Trophoblast cell (in vitro differentiated cells and primary cell): ENCODE results near the gene MRI1.

Experiments
- DNase-seq, 2 donors: peaks; one replicate each; pipeline ENCODE4 v3.0.0-alpha.2; 2016
- H2AFZ ChIP-seq: 2 replicates; pipeline ENCODE4 v1.6.1; 2013; ENCODE audit warnings: low read length, moderate library complexity, mild to moderate bottlenecking; ENCODE audit not compliant: insufficient read depth, poor library complexity
- H2AK5ac ChIP-seq: 2 replicates; pipeline ENCODE4 v1.6.1; 2013; ENCODE audit warnings: mild to moderate bottlenecking, low read length
- H2BK120ac ChIP-seq: 2 replicates; pipeline ENCODE4 v1.6.1; 2013; ENCODE audit warnings: low read length, mild to moderate bottlenecking, moderate library complexity; ENCODE audit not compliant: insufficient read depth, poor library complexity
- H2BK12ac ChIP-seq: 2 replicates; pipeline ENCODE4 v1.6.1; 2013; ENCODE audit warnings: mild to moderate bottlenecking, low read length, moderate library complexity
- H2BK5ac ChIP-seq: 2 replicates; pipeline ENCODE4 v1.6.1; 2013; ENCODE audit warnings: low read length, low read depth, moderate library complexity, mild to moderate bottlenecking; ENCODE audit not compliant: poor library complexity
- H3K14ac ChIP-seq: 2 replicates; pipeline ENCODE4 v1.6.1; 2013; ENCODE audit warnings: mild to moderate bottlenecking, low read length
- H3K18ac ChIP-seq: 2 replicates; pipeline ENCODE4 v1.6.1; 2013; ENCODE audit warnings: mild to moderate bottlenecking, low read length
- H3K23ac ChIP-seq: 2 replicates; pipeline ENCODE4 v1.6.1; 2013; ENCODE audit warnings: low read length
- H3K27ac ChIP-seq: 2 replicates; pipeline ENCODE4 v1.5.1; 2013; ENCODE audit warnings: low read depth, mild to moderate bottlenecking, inconsistent platforms, low read length, moderate library complexity
- H3K27me3 ChIP-seq: 2 replicates; pipeline ENCODE4 v1.6.1; 2013; ENCODE audit warnings: inconsistent platforms, mild to moderate bottlenecking, low read length, moderate library complexity; ENCODE audit not compliant: insufficient read depth
- H3K36me3 ChIP-seq, 2 experiments: 1 replicate in 1 of 2; 2 replicates in 1 of 2; pipeline ENCODE4 v1.6.1; 2013; ENCODE audit warnings: low read length in 2 of 2, mild to moderate bottlenecking in 2 of 2, moderate library complexity in 1 of 2; ENCODE audit not compliant: insufficient read depth in 2 of 2, control insufficient read depth in 1 of 2
- H3K4ac ChIP-seq: 2 replicates; pipeline ENCODE4 v1.6.1; 2013; ENCODE audit warnings: low read depth, mild to moderate bottlenecking, low read length, moderate library complexity
- H3K4me1 ChIP-seq, 2 experiments: 1 replicate in 1 of 2; 2 replicates in 1 of 2; pipeline ENCODE4 v1.6.1; 2013; ENCODE audit warnings: low read length in 2 of 2, mild to moderate bottlenecking in 2 of 2, moderate library complexity in 1 of 2; ENCODE audit not compliant: insufficient read depth in 2 of 2, control insufficient read depth in 1 of 2
- H3K4me2 ChIP-seq: 2 replicates; pipeline ENCODE4 v1.6.1; 2013; ENCODE audit warnings: inconsistent platforms, mild to moderate bottlenecking, low read length, moderate library complexity
- H3K4me3 ChIP-seq: 2 replicates; pipeline ENCODE4 v1.5.1; 2013; ENCODE audit warnings: mild to moderate bottlenecking, low read depth, low read length, inconsistent platforms
- H3K79me1 ChIP-seq: one replicate; pipeline ENCODE4 v1.6.1; 2013; ENCODE audit warnings: low read length
- H3K79me2 ChIP-seq: 2 replicates; pipeline ENCODE4 v1.6.1; 2013; ENCODE audit warnings: low read length, mild to moderate bottlenecking; ENCODE audit not compliant: control insufficient read depth, insufficient read depth, poor library complexity
- H3K9ac ChIP-seq: 2 replicates; pipeline ENCODE4 v1.6.1; 2013; ENCODE audit warnings: mild to moderate bottlenecking, low read length
- H3K9me3 ChIP-seq: 2 replicates; pipeline ENCODE4 v1.6.1; 2013; ENCODE audit warnings: low read depth, mild to moderate bottlenecking, control low read depth, inconsistent platforms, low read length; ENCODE audit not compliant: insufficient read depth
- H4K12ac ChIP-seq: 2 replicates; pipeline ENCODE4 v1.6.1; 2013; ENCODE audit warnings: low read depth, mild to moderate bottlenecking, low read length, moderate library complexity
- H4K8ac ChIP-seq: 2 replicates; pipeline ENCODE4 v1.6.1; 2013; ENCODE audit warnings: low read depth, mild to moderate bottlenecking, low read length, moderate library complexity
- H4K91ac ChIP-seq: one replicate; pipeline ENCODE4 v1.6.1; 2013; ENCODE audit warnings: low read depth, mild to moderate bottlenecking, low read length, moderate library complexity
- WGBS: extraction: QIAGEN DNeasy Blood & Tissue Kit; methylation state at CpG from one replicate; pipeline ENCODE4 v1.1.7; 2013; ENCODE audit warnings: missing lambda C conversion rate; ENCODE audit not compliant: insufficient read length, insufficient coverage; ENCODE audit errors: extremely low coverage; 5-methylcytosine and 5-hydroxymethylcytosine counted together

Gene MRI1

DNA sequence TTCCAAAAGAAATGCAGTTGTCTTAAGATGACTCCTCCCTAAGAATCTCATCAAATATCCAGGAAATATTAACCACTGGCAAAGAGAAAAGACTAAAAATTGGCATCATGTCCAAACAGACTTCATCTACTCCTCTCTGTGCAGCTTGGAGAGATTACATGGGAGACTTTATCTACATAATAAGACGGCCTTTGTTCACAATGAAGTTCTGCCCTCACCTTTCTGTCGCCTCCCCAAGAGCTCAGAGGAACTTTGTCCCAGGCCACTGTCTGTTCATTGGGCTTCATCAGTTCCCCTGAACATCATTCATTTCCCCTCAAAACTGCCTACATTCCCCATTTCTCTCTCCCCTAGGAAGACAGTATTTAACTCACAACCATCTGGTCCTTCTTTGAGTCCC is 22.4 kb upstream of the MRI1 start:
- no peak for DNase-seq
- no peak overlapping the region for H3K18ac ChIP-seq
- no peak overlapping the region for H2BK12ac ChIP-seq
- no peak overlapping the region for H3K4me3 ChIP-seq
- no peak overlapping the region for H3K4ac ChIP-seq
- no peak overlapping the region for H4K91ac ChIP-seq
- H2BK120ac ChIP-seq, result no peak overlapping the region
- no peak overlapping the region for H2AFZ ChIP-seq
- H3K9me3 ChIP-seq, result no peaks in the 10 kb centered on the region
- H3K14ac ChIP-seq, result no peak overlapping the region
- H4K8ac ChIP-seq, result no peak overlapping the region
- H3K9ac ChIP-seq, result no peak overlapping the region
- H3K23ac ChIP-seq, result no peak overlapping the region
- WGBS, result no CpG with 5 or more reads among the region's 2 CpGs
- H3K4me2 ChIP-seq, result no peak overlapping the region
- no peaks in the 10 kb centered on the region for H3K79me1 ChIP-seq
- no peaks in the 10 kb centered on the region for H3K79me2 ChIP-seq
- no peaks in the 10 kb centered on the region for H3K36me3 ChIP-seq
- no peaks in the 10 kb centered on the region for H3K27me3 ChIP-seq
- H3K4me1 ChIP-seq, result no peaks in the 10 kb centered on the region
- no peak overlapping the region for H2AK5ac ChIP-seq
- H3K27ac ChIP-seq, result no peak overlapping the region
- no peak overlapping the region for H2BK5ac ChIP-seq
- H4K12ac ChIP-seq, result no peak overlapping the region

DNA sequence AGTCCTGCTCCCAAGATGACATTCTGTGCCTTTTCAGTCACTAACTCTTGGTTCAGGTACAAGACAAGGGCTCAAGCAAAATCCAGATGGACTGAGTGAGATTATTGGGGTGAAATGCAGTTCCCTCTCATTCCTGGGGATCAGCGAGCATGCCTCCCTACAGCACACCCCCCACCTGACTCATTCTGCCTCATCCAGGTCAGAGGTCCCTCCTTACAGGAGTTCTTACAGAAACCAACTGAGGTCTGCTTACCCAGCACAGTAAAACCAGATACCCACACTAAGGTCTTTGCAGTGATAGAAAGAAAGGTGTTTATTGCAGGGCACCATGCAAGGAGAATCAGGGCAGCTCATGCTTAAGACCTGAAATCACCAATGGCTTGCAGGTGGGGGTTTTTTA is 21.6 kb upstream of the MRI1 start:
- H3K4ac ChIP-seq, result no peak overlapping the region
- no peak overlapping the region for H4K8ac ChIP-seq

DNA sequence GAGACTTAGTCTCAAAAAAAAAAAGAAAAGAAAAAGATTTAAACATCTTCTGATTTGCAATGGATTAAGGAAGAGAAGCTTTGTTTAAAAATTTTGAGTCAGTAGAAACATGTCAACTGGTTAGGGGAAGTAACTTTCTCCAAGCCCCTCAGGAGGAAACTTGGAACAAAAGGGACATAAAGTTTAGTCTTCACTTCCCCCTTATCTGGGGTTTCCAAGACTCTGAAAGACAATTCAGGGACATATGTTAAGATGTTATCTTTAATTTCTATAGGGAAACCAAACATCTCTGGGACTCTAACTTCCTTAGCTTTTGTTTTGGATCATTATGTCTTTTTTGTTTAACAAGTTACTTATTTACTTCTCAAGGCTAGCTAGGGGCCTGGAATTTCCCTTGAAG is 20.1 kb upstream of the MRI1 start:
- H3K14ac ChIP-seq, result no peak overlapping the region
- H3K4me2 ChIP-seq, result no peak overlapping the region
- no peak overlapping the region for H3K4me3 ChIP-seq
- no peaks in the 10 kb centered on the region for H3K27me3 ChIP-seq
- H3K79me2 ChIP-seq, result peaks cover 8% of the 10 kb centered on the region
- no peak overlapping the region for H4K8ac ChIP-seq
- no peak for DNase-seq
- no peaks in the 10 kb centered on the region for H3K36me3 ChIP-seq
- no peak overlapping the region for H3K9ac ChIP-seq
- H4K91ac ChIP-seq, result no peak overlapping the region
- peaks cover 2% of the 10 kb centered on the region for H3K9me3 ChIP-seq
- no peak overlapping the region for H2BK5ac ChIP-seq
- peaks cover 4 to 5% of the 10 kb centered on the region in 2 experiments for H3K4me1 ChIP-seq
- H3K23ac ChIP-seq, result no peak overlapping the region
- H3K18ac ChIP-seq, result no peak overlapping the region
- H2BK12ac ChIP-seq, result no peak overlapping the region
- H3K4ac ChIP-seq, result no peak overlapping the region
- no peak overlapping the region for H2AFZ ChIP-seq
- H3K79me1 ChIP-seq, result peaks cover 7% of the 10 kb centered on the region
- no peak overlapping the region for H3K27ac ChIP-seq
- H2BK120ac ChIP-seq, result no peak overlapping the region
- H2AK5ac ChIP-seq, result no peak overlapping the region
- H4K12ac ChIP-seq, result no peak overlapping the region

More for the DNA sequence above, 21.6 kb upstream of the MRI1 start:
- Histone ChIP-seq H3K79me2 (no peaks in the 10 kb centered on the region), H3K9ac (no peak overlapping the region), H2BK12ac (no peak overlapping the region), H3K9me3 (peaks cover 2% of the 10 kb centered on the region), H3K27ac (no peak overlapping the region), H3K27me3 (no peaks in the 10 kb centered on the region), H3K4me2 (no peak overlapping the region), H2BK5ac (no peak overlapping the region), H3K36me3 (no peaks in the 10 kb centered on the region), H3K4me3 (no peak overlapping the region), H2BK120ac (no peak overlapping the region), H3K18ac (no peak overlapping the region), H3K4me1 (no peaks in the 10 kb centered on the region), H3K79me1 (no peaks in the 10 kb centered on the region), H2AK5ac (no peak overlapping the region), H3K23ac (no peak overlapping the region), H2AFZ (no peak overlapping the region), H3K14ac (no peak overlapping the region), H4K12ac (no peak overlapping the region), H4K91ac (no peak overlapping the region)
- WGBS, result no CpG with 5 or more reads among the region's 1 CpG
- no peak for DNase-seq

GRCh38 chr19:13747098-13747453 is 17.2 kb upstream of the MRI1 start:
- peak overlapping the region; percentile 22 for H4K12ac ChIP-seq
- H3K4me3 ChIP-seq, result no peak overlapping the region
- peaks cover 8% of the 10 kb centered on the region for H3K79me2 ChIP-seq
- H3K4me1 ChIP-seq, result peaks cover 4 to 5% of the 10 kb centered on the region in 2 experiments
- no CpG with 5 or more reads among the region's 8 CpGs for WGBS
- H4K8ac ChIP-seq, result peak overlapping the region; percentile 77
- no peaks in the 10 kb centered on the region for H3K27me3 ChIP-seq
- no peak overlapping the region for H2BK5ac ChIP-seq
- peaks cover 7% of the 10 kb centered on the region for H3K79me1 ChIP-seq
- no peak overlapping the region for H3K9ac ChIP-seq
- H3K4me2 ChIP-seq, result peak overlapping the region; percentile 49
- H3K23ac ChIP-seq, result no peak overlapping the region
- no peak overlapping the region for H4K91ac ChIP-seq
- peaks cover 2% of the 10 kb centered on the region for H3K9me3 ChIP-seq
- DNase-seq, result no peak
- H2AK5ac ChIP-seq, result no peak overlapping the region
- peaks cover 4 to 9% of the 10 kb centered on the region in 2 experiments for H3K36me3 ChIP-seq
- no peak overlapping the region for H3K4ac ChIP-seq
- H2BK12ac ChIP-seq, result no peak overlapping the region
- H2BK120ac ChIP-seq, result no peak overlapping the region
- no peak overlapping the region for H3K18ac ChIP-seq
- no peak overlapping the region for H3K27ac ChIP-seq
- peak overlapping the region; percentile 47 for H2AFZ ChIP-seq
- H3K14ac ChIP-seq, result no peak overlapping the region
